GM18517 (cell line): ENCODE data around the gene EMC9.
A peak's percentile ranks its signal among the peaks of the same experiment; 100 is the strongest.

Source experiments
- ATAC-seq: cut with Tn5 transposase; IDR thresholded peaks from one replicate; pipeline ENCODE4 v1.9.1; 2021; ENCODE audit warnings: mild to moderate bottlenecking, moderate library complexity; ENCODE audit not compliant: unreplicated experiment

Gene EMC9

DNA sequence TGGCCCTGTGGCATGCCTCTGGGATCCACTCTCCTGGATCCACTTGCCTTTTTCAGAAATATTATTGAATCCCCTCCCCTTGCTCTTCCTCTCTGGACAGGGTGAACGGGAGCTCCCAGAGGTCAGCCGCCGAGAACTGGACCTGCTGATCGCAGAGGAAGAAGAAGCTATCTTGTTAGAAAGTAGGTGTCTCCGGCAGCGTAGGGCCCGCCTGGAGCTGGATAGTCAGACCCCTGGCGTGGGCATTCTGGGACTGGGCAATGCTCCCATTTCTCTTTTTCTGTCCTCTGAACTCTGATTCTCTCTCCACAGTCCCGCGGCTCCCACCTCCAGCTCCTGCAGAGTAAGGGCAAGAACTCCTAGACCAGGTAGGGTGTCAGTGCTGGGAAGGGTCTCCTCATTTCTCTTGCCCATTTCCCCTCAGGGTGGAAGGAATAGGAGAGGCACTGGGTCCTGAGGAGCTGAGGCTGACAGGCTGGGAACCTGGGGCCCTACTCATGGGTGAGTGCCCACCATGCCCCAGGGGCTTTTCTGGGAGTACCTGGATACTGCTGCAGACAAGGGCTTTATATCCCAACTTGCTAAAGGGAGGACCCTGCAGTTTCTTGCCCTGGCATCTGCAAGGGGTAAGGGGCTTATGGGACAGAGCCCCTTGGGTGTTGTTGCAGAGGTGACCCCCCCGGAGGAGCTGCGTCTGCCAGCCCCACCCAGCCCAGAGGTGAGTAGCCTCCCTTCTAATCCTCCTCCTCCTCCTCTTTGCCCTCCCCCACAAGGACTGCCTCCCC, 35.8 kb upstream of the EMC9 start:
- ATAC-seq = no peak

DNA sequence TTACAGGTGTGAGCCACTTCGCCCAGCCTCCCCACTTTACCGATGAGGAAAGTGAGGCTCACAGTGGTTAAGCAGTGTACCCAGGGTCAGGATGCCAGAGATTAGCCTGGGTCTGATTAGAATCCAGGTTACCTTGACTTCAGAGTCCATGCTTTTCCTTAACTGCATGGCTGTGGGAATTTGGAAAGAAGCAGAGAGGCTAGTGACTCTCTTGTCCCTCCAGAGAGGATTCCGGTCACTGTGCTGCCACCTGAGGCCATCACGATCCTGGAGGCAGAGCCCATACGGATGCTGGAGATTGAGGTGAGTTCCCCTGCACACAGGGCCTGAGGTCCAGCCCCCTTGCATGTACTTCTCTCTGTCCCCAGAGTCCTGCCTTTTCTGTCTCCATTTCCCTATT, 35.2 kb upstream of the EMC9 start:
- no peak for ATAC-seq

DNA sequence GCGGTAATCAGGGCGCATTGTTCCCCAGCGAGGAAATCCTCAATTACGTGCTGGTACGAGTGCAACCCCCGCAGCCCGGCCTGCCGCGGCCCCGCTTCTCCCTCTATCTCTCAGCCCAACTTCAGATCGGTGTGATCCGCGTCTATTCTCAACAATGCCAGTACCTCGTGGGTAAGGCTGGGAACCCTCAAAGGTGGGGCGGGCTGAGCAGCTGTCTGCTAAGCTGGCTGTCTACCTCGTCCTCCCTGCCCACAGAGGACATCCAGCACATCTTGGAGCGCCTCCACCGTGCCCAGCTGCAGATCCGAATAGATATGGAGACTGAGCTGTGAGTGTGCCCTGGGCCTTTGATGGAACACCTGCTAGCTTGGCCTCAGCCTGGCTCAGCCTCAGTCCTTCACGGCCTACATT, 31.5 kb upstream of the EMC9 start:
- ATAC-seq = no peak

DNA sequence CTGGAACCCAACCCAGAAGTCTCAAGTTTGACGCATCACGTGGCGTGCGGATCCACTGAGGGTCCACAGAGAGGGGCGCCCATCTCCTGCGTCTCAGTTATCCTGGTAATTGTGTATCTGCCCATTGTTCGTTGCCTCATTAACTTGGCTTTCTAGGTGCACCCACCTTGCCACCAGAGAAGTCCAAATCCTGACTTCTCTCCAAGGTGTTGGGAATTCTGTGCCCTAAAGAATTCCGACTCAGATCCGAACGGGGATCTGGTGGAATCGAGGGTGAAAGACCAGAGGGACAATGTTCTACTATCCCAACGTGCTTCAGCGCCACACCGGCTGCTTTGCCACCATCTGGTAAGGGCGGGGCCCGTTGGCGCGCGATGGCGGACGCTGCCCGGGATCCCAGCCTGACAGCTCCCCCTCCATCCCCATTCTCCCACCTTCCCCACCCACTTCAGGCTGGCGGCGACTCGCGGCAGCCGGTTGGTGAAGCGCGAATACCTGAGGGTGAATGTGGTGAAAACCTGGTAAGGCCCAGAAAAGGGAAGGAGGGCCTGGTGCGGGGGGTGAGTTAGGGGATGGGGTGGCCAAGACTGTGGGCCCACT, 31.0 kb upstream of the EMC9 start:
- ATAC-seq = no peak

DNA sequence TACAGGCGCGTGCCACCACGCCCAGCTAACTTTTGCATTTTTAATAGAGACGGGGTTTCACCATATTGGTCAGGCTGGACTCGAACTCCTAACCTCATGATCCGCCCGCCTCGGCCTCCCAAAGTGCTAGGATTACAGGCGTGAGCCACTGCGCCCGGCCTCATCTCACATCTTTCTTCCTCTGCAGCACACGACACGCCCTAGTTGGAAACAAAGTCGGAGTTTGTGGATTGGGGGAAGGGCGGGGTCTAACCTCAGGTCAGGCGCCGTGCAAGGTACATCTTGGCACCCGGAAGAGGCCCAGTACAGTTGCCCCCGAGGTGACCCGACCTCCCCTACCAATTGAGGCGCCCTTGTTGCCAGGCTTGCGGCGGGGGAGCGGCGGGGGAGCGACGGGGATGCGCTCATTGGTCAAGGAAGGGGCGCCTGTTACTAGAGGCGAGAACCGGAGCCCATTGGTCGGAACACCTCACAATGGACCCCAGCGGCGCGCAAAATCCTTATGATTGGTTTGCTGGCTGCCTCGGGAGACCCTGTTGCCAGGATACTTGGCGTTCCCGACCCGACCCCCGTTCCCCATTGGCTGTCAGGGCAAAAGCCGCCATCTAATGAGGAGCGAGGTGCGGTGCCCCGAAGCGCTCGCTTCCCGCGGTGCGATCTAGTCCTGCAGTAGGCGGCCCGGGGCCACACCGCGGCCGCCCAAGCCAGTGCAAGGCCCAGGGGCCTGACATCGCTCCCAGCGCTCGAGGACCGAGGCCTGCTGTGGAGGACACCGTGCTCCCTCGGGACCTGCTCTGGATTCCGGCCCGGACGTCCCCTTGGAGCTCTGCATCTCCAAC, 30.2 kb upstream of the EMC9 start, which contains the start of gene REC8:
TSS of gene REC8 (plus strand) at position 659 of the 839 bp plus-strand sequence. CDS start 473 bp downstream, outside the sequence.
- peak; percentile 58 for ATAC-seq

DNA sequence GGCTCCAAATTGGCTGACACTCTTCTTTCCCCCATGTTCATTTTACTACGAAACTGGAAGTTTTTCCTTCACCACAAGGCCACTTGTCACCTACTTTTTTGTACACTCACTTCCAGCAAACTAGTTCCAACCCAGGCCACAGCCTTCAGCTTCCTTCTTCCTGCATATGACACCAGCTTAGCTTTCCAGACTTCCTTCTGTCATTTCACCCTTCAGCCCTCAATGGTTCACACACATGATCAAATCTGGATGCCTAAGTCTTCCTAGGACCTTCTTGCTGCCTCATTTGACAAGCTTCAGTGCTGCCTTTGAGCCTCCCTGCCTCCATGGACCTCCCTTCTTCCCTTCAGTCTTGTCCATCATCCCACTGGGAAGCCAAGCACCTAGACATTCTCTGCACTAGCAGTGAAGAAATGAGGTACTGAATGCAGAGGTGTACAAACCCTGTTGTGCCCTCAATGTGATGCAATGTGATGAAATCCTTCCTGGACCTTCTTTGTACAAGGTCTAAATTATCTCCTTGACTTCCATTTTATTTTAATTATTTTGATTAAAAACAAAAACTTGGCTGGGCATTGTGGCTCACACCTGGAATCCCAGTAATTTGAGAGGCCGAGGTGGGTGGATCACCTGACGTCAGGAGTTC, 26.2 kb upstream of the EMC9 start:
- no peak for ATAC-seq

DNA sequence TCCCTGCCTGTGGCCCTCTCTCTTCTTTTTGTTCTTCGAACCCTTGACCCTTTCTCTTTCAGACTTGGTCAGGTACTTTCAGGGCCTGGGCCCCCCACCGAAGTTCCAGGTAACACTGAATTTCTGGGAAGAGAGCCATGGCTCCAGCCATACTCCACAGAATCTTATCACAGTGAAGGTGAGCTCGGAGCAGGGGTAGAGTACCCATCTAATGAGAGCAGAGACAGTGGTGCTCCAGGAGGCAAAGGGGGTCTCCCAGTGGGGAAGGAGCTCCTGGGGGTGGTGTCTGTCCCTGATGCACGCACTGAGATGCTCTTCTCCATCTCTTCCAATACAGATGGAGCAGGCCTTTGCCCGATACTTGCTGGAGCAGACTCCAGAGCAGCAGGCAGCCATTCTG, 24.4 kb upstream of the EMC9 start:
- no peak for ATAC-seq

DNA sequence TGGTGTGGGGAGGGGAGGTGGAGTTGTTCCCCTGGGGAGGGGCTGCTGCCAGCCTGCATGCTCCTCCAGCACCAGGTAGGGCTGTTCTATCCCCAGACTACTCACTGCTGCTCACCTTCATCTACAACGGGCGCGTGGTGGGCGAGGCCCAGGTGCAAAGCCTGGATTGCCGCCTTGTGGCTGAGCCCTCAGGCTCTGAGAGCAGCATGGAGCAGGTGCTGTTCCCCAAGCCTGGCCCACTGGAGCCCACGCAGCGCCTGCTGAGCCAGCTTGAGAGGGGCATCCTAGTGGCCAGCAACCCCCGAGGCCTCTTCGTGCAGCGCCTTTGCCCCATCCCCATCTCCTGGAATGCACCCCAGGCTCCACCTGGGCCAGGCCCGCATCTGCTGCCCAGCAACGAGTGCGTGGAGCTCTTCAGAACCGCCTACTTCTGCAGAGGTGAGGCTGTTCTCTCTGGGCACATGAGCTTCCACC, 23.2 kb upstream of the EMC9 start:
- no peak for ATAC-seq

DNA sequence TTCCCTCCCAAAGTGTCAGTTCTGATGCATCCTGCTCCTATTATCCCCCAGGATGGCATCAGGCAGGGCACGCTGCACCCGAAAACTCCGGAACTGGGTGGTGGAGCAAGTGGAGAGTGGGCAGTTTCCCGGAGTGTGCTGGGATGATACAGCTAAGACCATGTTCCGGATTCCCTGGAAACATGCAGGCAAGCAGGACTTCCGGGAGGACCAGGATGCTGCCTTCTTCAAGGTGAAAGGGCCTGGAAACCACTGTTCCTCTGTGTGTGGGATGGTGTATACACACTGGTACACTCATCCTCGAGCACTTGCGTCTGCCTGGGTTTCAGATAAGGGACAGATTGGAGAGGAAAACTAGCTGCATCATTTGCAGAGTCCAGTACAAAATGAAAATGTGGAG, 20.7 kb upstream of the EMC9 start:
- ATAC-seq = no peak

DNA sequence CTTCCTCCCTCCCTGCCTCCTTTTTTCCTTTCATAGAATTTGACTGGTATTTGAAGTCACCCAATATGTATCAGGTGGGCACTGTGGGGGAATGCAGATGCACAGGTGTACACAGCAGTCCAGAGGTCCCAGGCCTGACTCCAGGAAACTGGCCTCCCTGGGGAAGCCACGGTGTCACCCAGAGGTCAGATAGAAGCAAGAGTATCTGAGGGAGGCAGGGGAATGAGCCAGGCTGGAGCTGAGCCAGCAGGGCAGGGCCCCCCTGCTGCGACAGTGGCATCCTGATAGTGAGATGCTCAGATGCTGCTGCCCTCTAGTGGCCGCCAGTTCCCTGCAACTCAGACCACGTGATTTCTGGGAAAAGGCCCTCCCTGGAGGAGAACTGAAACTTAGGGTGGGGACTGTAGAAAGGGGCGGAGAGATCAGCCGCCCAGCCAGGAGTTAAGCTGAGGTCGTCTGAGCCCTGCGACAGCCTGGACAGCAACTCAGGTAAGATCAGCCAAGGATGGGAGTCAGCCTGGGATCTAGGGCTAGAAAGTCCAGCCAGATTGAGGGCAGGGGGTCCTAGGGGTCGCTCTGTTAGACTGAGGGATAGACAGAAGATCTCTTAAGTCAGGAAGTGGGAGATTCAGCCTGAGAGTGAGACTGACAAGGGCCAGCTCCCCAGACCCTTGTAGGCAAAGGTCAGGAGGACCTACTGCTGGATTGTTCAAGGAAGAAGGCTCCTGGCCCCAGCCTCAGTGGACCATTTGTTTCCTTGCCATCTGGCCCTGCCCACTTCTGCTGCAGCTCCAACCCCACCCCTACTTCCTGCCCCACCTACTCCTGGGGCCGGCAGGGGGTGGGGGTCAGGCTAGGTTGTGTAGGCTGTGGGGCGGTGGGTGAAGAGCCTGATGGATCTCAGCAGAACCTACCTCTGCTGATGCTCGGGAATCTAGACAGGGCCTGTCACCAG, 19.7 kb upstream of the EMC9 start, which contains the start of gene IRF9:
TSS of gene IRF9 (plus strand) at position 416 of the 955 bp plus-strand sequence. CDS start 880 bp downstream, outside the sequence.
- peak; percentile 79 for ATAC-seq

DNA sequence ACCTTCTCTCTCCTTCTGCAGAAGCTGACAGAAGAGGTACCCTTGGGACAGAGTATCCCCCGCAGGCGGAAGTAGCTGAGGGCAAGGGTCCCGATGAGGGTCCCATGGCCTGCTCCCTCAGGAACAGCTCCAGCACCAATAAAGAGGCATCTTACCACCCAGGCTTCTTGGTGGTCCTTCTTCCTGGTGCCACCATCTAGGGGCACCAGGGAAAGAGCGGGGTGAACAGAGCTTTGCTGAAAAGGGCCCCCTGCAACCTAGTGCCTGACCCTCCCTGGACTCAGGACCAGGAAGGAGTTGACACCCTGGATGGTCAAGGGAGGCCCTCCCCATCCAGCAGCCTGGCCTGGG, 19.1 kb upstream of the EMC9 start:
- no peak for ATAC-seq

DNA sequence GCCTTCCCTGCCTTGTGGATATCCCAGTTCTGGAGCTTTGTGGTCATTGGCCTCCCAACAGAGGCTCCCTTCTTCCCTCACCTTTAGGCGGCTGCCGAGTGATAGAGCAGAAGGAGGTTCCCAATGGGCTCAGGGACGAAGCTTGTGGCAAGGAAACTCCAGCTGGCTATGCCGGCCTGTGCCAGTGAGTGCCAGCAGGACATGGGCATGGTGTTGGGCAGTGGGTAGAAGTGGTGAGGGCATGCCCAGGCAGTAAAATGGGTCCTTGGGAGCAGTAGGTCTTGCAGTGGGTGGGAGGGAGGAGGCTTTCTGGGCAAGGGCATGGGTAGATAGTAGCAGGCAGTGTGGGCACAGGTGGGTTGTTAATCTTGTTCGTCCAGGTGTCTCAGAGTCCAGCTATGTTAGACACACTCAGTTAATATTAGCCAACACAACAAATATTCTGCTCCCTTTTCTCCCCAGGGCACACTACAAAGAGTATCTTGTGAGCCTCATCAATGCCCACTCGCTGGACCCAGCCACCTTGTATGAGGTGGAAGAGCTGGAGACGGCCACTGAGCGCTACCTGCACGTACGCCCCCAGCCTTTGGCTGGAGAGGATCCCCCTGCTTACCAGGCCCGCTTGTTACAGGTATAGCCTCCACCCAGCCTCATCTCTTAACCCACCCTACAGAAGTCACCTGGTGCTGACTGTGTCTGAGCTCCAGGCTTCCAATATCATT, 18.5 kb upstream of the EMC9 start:
- ATAC-seq = no peak

DNA sequence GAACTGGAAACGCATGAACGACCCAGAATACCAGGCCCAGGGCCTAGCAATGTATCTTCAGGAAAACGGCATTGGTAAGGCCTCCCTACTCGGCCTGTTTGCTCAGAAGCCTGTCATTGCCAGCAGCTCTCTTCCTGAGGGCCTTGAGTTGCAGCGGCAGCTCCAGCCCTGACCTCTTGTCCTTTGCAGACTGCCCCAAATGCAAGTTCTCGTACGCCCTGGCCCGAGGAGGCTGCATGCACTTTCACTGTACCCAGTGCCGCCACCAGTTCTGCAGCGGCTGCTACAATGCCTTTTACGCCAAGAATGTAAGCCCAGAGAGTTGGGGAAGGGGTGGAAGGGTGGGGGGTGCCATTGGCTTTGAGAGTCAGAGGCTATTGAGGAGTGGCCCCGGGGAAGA, 15.9 kb upstream of the EMC9 start:
- ATAC-seq = no peak

DNA sequence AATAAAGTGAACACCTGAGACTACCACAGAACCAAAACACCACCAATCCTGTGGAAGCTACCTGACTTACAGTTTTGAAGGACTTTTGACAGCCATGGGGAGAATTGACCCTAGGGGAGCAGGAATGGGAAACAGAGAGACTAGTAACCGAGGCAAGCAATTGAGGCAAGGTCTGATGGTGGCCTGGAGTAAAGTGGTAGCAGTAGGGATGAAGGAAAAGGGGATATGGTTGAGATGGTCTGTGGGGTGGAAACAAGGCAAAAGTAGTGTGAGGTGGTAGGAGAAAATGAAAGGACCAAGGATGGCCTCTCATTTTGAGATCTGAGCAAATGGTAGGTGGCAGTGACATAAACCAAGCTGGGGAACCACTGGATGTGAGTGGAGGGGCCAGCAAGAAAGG, 15.4 kb upstream of the EMC9 start:
- no peak for ATAC-seq

DNA sequence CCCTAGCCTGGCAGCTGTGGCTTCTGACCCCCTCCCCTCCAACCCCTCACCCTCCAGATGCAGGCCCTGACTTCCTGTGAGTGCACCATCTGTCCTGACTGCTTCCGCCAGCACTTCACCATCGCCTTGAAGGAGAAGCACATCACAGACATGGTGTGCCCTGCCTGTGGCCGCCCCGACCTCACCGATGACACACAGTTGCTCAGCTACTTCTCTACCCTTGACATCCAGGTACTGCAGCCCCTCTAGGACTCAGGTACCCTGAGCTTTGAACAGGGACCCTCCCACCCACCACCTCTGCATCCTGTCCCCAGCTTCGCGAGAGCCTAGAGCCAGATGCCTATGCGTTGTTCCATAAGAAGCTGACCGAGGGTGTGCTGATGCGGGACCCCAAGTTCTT, 13.7 kb upstream of the EMC9 start:
- ATAC-seq = no peak

DNA sequence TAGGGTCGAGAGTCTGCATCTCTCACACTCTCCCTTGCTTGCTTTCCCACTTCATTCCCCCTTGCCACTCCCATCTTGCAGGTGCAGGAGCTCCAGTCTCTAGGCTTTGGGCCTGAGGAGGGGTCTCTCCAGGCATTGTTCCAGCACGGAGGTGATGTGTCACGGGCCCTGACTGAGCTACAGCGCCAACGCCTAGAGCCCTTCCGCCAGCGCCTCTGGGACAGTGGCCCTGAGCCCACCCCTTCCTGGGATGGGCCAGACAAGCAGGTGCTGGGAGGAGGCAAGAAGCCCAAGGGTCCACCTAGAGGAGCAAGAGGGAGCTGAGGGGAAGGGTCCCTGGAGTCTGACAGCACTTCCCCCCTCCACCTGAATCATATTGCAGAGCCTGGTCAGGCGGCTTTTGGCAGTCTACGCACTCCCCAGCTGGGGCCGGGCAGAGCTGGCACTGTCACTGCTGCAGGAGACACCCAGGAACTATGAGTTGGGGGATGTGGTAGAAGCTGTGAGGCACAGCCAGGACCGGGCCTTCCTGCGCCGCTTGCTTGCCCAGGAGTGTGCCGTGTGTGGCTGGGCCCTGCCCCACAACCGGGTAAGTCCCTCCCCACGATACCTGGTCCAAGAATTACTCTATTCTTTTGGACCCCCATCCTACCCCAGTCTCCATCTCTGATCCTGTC, 10.2 kb upstream of the EMC9 start:
- no peak for ATAC-seq

DNA sequence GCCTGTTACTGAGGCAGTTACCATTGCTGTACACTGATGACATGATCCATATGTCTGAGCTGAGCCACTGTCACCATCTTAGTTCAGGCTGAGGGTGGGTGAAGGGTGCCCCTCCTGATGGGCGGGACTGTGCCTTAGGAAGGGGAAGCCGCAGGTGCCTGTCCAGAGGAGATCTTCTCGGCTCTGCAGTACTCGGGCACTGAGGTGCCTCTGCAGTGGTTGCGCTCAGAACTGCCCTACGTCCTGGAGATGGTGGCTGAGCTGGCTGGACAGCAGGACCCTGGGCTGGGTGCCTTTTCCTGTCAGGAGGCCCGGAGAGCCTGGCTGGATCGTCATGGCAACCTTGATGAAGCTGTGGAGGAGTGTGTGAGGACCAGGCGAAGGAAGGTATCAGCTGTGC, 9.6 kb upstream of the EMC9 start:
- ATAC-seq = no peak

DNA sequence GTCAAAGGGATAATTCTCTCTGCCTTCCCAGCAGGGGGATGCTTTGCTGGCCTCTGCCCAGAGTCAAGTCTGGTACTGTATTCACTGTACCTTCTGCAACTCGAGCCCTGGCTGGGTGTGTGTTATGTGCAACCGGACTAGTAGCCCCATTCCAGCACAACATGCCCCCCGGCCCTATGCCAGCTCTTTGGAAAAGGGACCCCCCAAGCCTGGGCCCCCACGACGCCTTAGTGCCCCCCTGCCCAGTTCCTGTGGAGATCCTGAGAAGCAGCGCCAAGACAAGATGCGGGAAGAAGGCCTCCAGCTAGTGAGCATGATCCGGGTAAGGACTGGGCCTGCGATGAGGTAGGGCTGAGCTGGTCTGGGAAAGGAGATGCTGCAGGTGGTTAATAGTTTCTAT, 9.2 kb upstream of the EMC9 start:
- no peak for ATAC-seq

DNA sequence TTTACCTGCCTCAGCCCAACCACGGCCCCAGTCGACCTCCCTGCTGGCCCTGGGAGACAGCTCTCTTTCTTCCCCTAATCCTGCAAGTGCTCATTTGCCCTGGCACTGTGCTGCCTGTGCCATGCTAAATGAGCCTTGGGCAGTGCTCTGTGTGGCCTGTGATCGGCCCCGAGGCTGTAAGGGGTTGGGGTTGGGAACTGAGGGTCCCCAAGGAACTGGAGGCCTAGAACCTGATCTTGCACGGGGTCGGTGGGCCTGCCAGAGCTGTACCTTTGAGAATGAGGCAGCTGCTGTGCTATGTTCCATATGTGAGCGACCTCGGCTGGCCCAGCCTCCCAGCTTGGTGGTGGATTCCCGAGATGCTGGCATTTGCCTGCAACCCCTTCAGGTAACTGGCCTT, 8.7 kb upstream of the EMC9 start:
- ATAC-seq = no peak
